ENCODE results near the gene SMIM41. TPM values are rescaled to one million over a fixed set of nuclear protein-coding genes. Genes with fewer than 3 reads are reported as not detected.

SMIM41 gene
- total and polyA plus RNA-seq, 10 of the 15 experiments (the other 5 are each of a cell fraction or from before 2014, with no cell fraction given) = not detected

- no peaks in the 10 kb centered on the region for H4K20me1 ChIP-seq (ENCODE audit: control insufficient read depth, insufficient read depth)
- ChIA-PET RAD21 (ENCODE audit: unreplicated experiment) (interaction anchor here (0.9 to 4.0 kb wide), 5 partner anchors 10 to 46 kb away, joined by 3 to 15 read pairs (median 4); partner anchors contain the start of gene NR4A1), CTCF (interaction anchor here (1.0 to 5.9 kb wide), 4 partner anchors 8 to 33 kb away, joined by 3 to 33 read pairs (median 16); no protein-coding TSS in a partner anchor), SMC1A (ENCODE audit: uncharacterized antibody, unreplicated experiment) (interaction anchor here (1.8 kb wide), 1 partner anchor 10 kb away, joined by 8 read pairs; no protein-coding TSS in a partner anchor), POLR2A (interaction anchor here (6.0 kb wide), 1 partner anchor 15 kb away, joined by 24 read pairs; the partner anchor contains the start of gene NR4A1)
- in situ Hi-C loops (cut with MboI) (no loop called here), intact Hi-C loops (cut with micrococcal nuclease; ENCODE audit: unreplicated experiment) (no loop called here)
- H3K27ac ChIP-seq (ENCODE audit: control insufficient read depth, insufficient read depth) = no peak overlapping the region
- FAIRE-seq (no peak), DNase-seq (ENCODE audit: low read depth, low spot score) (no peak), ATAC-seq (no peak)
- H3K27me3 ChIP-seq (replicated peaks in 1 of 2; ENCODE audit: control insufficient read depth in 2 of 2, insufficient read depth in 2 of 2, low read length in 1 of 2) = no peaks in the 10 kb centered on the region; a peak in 1 of 4 replicates
- no peak overlapping the region for H3K4me2 ChIP-seq (ENCODE audit: control insufficient read depth, insufficient read depth)
- peaks cover 17% of the 10 kb centered on the region for H3K4me1 ChIP-seq (ENCODE audit: control insufficient read depth, insufficient read depth, low read length)
- H2AFZ ChIP-seq (ENCODE audit: control insufficient read depth, low read depth, low read length) = no peak overlapping the region
- TF ChIP-seq SIX5 (IDR thresholded peaks at IDR 0.05; ENCODE audit: low read depth, low read length, severe bottlenecking) = no peak
- no peak for TF ChIP-seq ATF7 (IDR thresholded peaks at IDR 0.05; ENCODE audit: low read depth)
- no peak for TF ChIP-seq CREB1 (IDR thresholded peaks at IDR 0.05; ENCODE audit: low read depth)
- TF ChIP-seq E4F1 (IDR thresholded peaks at IDR 0.05; ENCODE audit: borderline replicate concordance, partially characterized antibody) = no peak
- TF ChIP-seq ZNF384 (IDR thresholded peaks at IDR 0.05; ENCODE audit: borderline replicate concordance, low read depth, low read length) = no peak
- no peak for TF ChIP-seq REST (IDR thresholded peaks at IDR 0.05; ENCODE audit: low read depth, low read length)
- no peak for TF ChIP-seq EGR1 (IDR thresholded peaks at IDR 0.05; ENCODE audit: borderline replicate concordance in 1 of 2, low read depth in 2 of 2, low read length in 2 of 2)
- no peak for TF ChIP-seq NRF1 (conservative IDR thresholded peaks at IDR 0.05; ENCODE audit: low read depth, low read length)
- no peak for TF ChIP-seq SMC3 (IDR thresholded peaks at IDR 0.05; ENCODE audit: borderline replicate concordance, low read length)
- no peak overlapping the region for H3K4me3 ChIP-seq
- H3K9ac ChIP-seq (ENCODE audit: control insufficient read depth, insufficient read depth, low read length) = no peak overlapping the region
- H3K9me3 ChIP-seq (replicated peaks; ENCODE audit: control insufficient read depth, insufficient read depth, low read length) = no peaks in the 10 kb centered on the region
- BruUV-seq (replicated peaks) = no TSS peak
- no peaks in the 10 kb centered on the region for H3K36me3 ChIP-seq (ENCODE audit: control insufficient read depth in 2 of 2, insufficient read depth in 2 of 2, low read length in 1 of 2)
- H3K79me2 ChIP-seq (ENCODE audit: control insufficient read depth, insufficient read depth, low read length) = no peaks in the 10 kb centered on the region
- 75% methylated on average over 2 of the region's 2 CpGs for WGBS (ENCODE audit: insufficient coverage, insufficient replicate concordance, low lambda C conversion rate, missing lambda C conversion rate)
These were observed 43.6 kb upstream of the SMIM41 start for GRCh38 chr12:52035926-52036325.
